HCT116 (cell line): ENCODE results near the gene SEC14L6. TPM values are rescaled to one million over a fixed set of nuclear protein-coding genes. Genes with fewer than 3 reads are reported as not detected.

ENCODE experiments used
- ATAC-seq: fragments of 200-7000 bp; cut with Tn5 transposase; 2 replicates; pipeline ENCODE4 v1.9.1; 2020; ENCODE audit warnings: mild to moderate bottlenecking, moderate library complexity
- BruUV-seq: library from RNA; stranded (reverse); fragments of 400-500 nt; replicated peaks from 2 replicates; lab custom pipeline; 2021; lab: Mats Ljungman, UMichigan
- CTCF ChIA-PET: fragments of 300-600 bp; sonication (Branson Sonifier 250); formaldehyde crosslinking; loops from one replicate; lab custom pipeline; 2021; ENCODE audit warnings: antibody characterized with exemption; lab: Charles Lee
- POLR2A ChIA-PET: fragments of 300-600, 350-600 bp; sonication (Branson Sonifier 250); formaldehyde crosslinking; loops from one replicate; lab custom pipeline; 2021; ENCODE audit warnings: antibody characterized with exemption; lab: Charles Lee
- RAD21 ChIA-PET, 2 experiments: fragments of 300-600 bp; sonication (Branson Sonifier 250); formaldehyde crosslinking; loops; one replicate each; lab custom pipeline; 2023; ENCODE audit warnings: low total read pairs in 2 of 2; ENCODE audit not compliant: uncharacterized antibody in 2 of 2, unreplicated experiment in 2 of 2, low non-redundant PET in 1 of 2; lab: Charles Lee
- DNase-seq: peaks from one replicate; pipeline ENCODE4 v3.0.0-alpha.2; 2010; ENCODE audit warnings: low read depth, low spot score
- H2AFZ ChIP-seq: fragments of 200-600 bp; shearing (Covaris generic), sonication (generic); 2 replicates; pipeline ENCODE4 v1.6.1; 2017; ENCODE audit warnings: low read depth, mixed run types, mixed read lengths, antibody characterized with exemption, low read length; ENCODE audit not compliant: poor library complexity, severe bottlenecking
- H3K27ac ChIP-seq: 2 replicates; pipeline ENCODE4 v1.5.1; 2012; ENCODE audit warnings: low read depth, low read length
- H3K27me3 ChIP-seq: fragments of 200-600 bp; sonication (generic); 2 replicates; pipeline ENCODE4 v1.6.1; 2016; ENCODE audit warnings: mixed run types, low read length, mixed read lengths; ENCODE audit not compliant: insufficient read depth
- H3K36me3 ChIP-seq, 2 experiments: fragments of 200-500 bp in 1 of 2; fragments of 200-600 bp in 1 of 2; sonication (Bioruptor generic) in 1 of 2; sonication (generic) in 1 of 2; 2 replicates each; pipeline versions ENCODE4 v1.5.1 to v1.6.1; 2014 to 2016; ENCODE audit warnings: low read length in 2 of 2, inconsistent platforms in 1 of 2, mixed read lengths in 1 of 2, mixed run types in 1 of 2; ENCODE audit not compliant: insufficient read depth in 2 of 2, control insufficient read depth in 1 of 2
- H3K4me1 ChIP-seq, 2 experiments: fragments of 200-600 bp in 1 of 2; sonication (generic) in 1 of 2; 2 replicates each; pipeline versions ENCODE4 v1.5.1 to v1.6.1; 2012 to 2017; ENCODE audit warnings: low read length in 2 of 2, inconsistent platforms in 1 of 2, mild to moderate bottlenecking in 1 of 2, mixed read lengths in 1 of 2, mixed run types in 1 of 2, moderate library complexity in 1 of 2; ENCODE audit not compliant: insufficient read depth in 2 of 2, control insufficient read depth in 1 of 2
- H3K4me2 ChIP-seq: fragments of 200-600 bp; sonication (generic); 2 replicates; pipeline ENCODE4 v1.6.1; 2017; ENCODE audit warnings: mixed run types, low read length, mixed read lengths
- H3K4me3 ChIP-seq, 2 experiments: fragments of 200-600 bp in 1 of 2; sonication (generic) in 1 of 2; replicated peaks in 1 of 2; 2 replicates each; pipeline ENCODE4 v1.5.1; 2011 to 2016; ENCODE audit warnings: low read length in 2 of 2, control low read depth in 1 of 2, low read depth in 1 of 2, mild to moderate bottlenecking in 1 of 2, mixed read lengths in 1 of 2, mixed run types in 1 of 2
- H3K79me2 ChIP-seq: fragments of 200-600 bp; sonication (generic); 2 replicates; pipeline ENCODE4 v1.6.1; 2017; ENCODE audit warnings: mild to moderate bottlenecking, mixed run types, low read length, moderate library complexity, mixed read lengths; ENCODE audit not compliant: insufficient read depth
- H3K9ac ChIP-seq: fragments of 200-600 bp; sonication (generic); 2 replicates; pipeline ENCODE4 v1.6.1; 2016; ENCODE audit warnings: low read length, mixed read lengths
- H3K9me2 ChIP-seq: fragments of 200-600 bp; sonication (generic), shearing (Covaris generic); 2 replicates; pipeline ENCODE4 v1.6.1; 2017; ENCODE audit warnings: mixed run types, mild to moderate bottlenecking, moderate library complexity; ENCODE audit not compliant: insufficient read depth
- H3K9me3 ChIP-seq, 2 experiments: fragments of 200-500 bp in 1 of 2; fragments of 200-600 bp in 1 of 2; sonication (Bioruptor generic) in 1 of 2; sonication (generic) in 1 of 2; 2 replicates each; pipeline ENCODE4 v1.6.1; 2014 to 2017; ENCODE audit warnings: low read length in 2 of 2, mixed read lengths in 2 of 2, inconsistent platforms in 1 of 2, low read depth in 1 of 2, mild to moderate bottlenecking in 1 of 2, mixed run types in 1 of 2, moderate library complexity in 1 of 2; ENCODE audit not compliant: control insufficient read depth in 1 of 2, insufficient read depth in 1 of 2
- H4K20me1 ChIP-seq: fragments of 200-600 bp; sonication (generic), shearing (Covaris generic); 2 replicates; pipeline ENCODE4 v1.6.1; 2017; ENCODE audit warnings: mixed run types, mild to moderate bottlenecking, moderate library complexity; ENCODE audit not compliant: insufficient read depth
- CEBPB ChIP-seq: IDR thresholded peaks from 2 replicates; pipeline ENCODE4 v1.6.1; 2012; ENCODE audit warnings: low read depth
- CTCF ChIP-seq, 3 experiments: fragments of 200-600 bp in 1 of 3; sonication (generic) in 1 of 3; IDR thresholded peaks in 2 of 3; conservative IDR thresholded peaks in 1 of 3; 2 replicates each; pipeline ENCODE4 v1.5.1; 2012 to 2017; ENCODE audit warnings: low read depth in 2 of 3, low read length in 2 of 3, antibody characterized with exemption in 1 of 3, borderline replicate concordance in 1 of 3, control low read depth in 1 of 3, mild to moderate bottlenecking in 1 of 3, mixed read lengths in 1 of 3, mixed run types in 1 of 3, moderate library complexity in 1 of 3; ENCODE audit not compliant: insufficient read depth in 1 of 3
- FOSL1 ChIP-seq: IDR thresholded peaks from 2 replicates; pipeline ENCODE4 v1.6.1; 2012; ENCODE audit warnings: low read depth
- SIN3A ChIP-seq: IDR thresholded peaks from 2 replicates; pipeline ENCODE4 v1.6.1; 2012; ENCODE audit warnings: low read depth
- SRF ChIP-seq: IDR thresholded peaks from 2 replicates; pipeline ENCODE4 v1.6.1; 2012; ENCODE audit warnings: low read depth
- YY1 ChIP-seq: IDR thresholded peaks from 2 replicates; pipeline ENCODE4 v1.6.1; 2011; ENCODE audit warnings: low read length, low read depth, moderate library complexity, mild to moderate bottlenecking; ENCODE audit not compliant: insufficient replicate concordance; ENCODE audit errors: extremely low read depth
- ZFX ChIP-seq: fragments of 450-650 bp; IDR thresholded peaks from 2 replicates; pipeline ENCODE4 v1.6.1; 2017
- intact Hi-C: fragments of 100-400 bp; cut with micrococcal nuclease; formaldehyde crosslinking; loops from 2 replicates; pipeline ENCODE4 v1.10.0; 2022
- total RNA-seq: library from RNA; stranded (reverse); gene quantifications from one replicate; pipeline ENCODE4 v1.2.1, GENCODE V29; 2021; ENCODE audit not compliant: unreplicated experiment
- TF ChIP-seq, protein P1 (sequence below): IDR thresholded peaks from 2 replicates; pipeline ENCODE4 v1.6.1; 2011; ENCODE audit warnings: mild to moderate bottlenecking, low read length, moderate library complexity; ENCODE audit not compliant: insufficient replicate concordance; ENCODE audit errors: extremely low read depth
- TF ChIP-seq, protein P2 (sequence below): IDR thresholded peaks from 2 replicates; pipeline ENCODE4 v1.6.1; 2012

Gene SEC14L6
- total RNA-seq, 1 experiment from 2014 or later: not detected

DNA sequence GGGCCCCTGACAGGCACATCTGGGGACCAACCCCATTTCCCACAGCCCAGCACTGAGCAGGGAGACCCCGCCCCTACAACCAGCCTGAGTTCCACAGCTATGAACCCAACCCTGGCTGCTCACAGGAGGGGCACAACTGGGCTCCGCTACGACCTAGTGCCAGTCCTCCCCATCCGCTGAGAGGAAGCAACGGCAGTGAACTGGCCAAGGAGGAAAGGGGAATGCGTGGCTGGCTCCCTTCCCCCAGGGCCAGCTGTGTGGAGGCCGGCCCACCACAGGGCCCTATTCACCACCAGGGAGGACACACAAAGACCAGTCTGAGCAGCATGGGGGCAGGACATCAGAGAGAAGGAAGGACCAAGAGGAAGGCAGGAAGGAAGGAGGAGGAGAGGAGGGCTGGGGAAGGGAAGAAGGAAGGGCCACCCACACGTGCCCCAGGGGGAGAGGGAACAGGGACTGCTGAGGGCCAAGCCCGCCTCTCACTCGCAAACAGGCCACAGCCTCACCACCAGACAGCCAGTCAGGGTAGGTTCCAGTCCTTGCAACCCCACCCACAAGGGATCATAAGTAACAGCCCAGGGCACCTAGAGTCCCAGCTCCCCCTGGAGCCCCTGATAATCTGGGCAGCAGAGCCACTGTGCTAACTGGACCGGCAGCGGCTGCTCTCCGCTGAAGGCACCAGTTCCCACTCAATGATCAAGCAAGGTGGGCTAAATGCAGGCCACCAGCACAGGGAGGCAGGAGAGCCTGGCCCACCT, 36.4 kb upstream of the SEC14L6 start (continued):
- TF ChIP-seq CTCF (IDR thresholded peaks at IDR 0.05 in 2 of 3, conservative IDR thresholded peaks at IDR 0.05 in 1 of 3; ENCODE audit: borderline replicate concordance in 1 of 3, insufficient read depth in 1 of 3, low read depth in 2 of 3, low read length in 2 of 3) (no peak), SRF (no peak), CEBPB (no peak), SIN3A (no peak), FOSL1 (no peak), ZFX (no peak)

DNA sequence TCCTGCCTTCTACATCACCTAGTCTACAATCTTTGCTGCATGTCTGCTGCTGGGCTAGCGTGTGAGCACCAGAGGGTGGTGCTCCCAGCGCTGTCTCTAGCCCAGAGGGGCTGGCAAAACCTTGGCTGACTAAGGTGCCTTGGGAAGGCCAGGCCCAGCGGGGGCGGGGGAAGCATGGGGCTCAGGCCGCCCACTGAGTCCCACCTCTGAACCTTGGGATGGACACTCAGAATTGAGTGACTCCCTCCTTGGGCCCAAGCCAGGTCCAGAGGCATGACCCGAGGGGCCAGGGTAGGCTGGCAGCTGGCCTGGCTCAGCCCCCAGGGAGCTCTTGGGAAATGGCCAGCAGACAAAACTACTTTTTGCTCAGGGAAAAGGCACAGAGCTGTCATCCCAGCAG, 35.5 kb upstream of the SEC14L6 start:
- Histone ChIP-seq H3K9me3 (no peaks in the 10 kb centered on the region), H3K9me2 (no peaks in the 10 kb centered on the region), H4K20me1 (no peaks in the 10 kb centered on the region), H3K9ac (no peak overlapping the region), H3K79me2 (peaks cover 41% of the 10 kb centered on the region; the same call in 1 of the 2 replicates), H3K36me3 (peaks cover 53 to 88% of the 10 kb centered on the region in 2 experiments), H3K4me1 (no peaks in the 10 kb centered on the region), H2AFZ (no peak overlapping the region), H3K4me2 (no peak overlapping the region), H3K4me3 (no peak overlapping the region), H3K27ac (no peak overlapping the region), H3K27me3 (no peaks in the 10 kb centered on the region)
- intact Hi-C loops: no loop called here
- CTCF ChIA-PET: no interaction called here
- ATAC-seq (no peak), DNase-seq (no peak)
- RAD21 ChIA-PET: no interaction called here
- POLR2A ChIA-PET: no interaction called here
- no TSS peak for BruUV-seq
- TF ChIP-seq, protein P1, sequence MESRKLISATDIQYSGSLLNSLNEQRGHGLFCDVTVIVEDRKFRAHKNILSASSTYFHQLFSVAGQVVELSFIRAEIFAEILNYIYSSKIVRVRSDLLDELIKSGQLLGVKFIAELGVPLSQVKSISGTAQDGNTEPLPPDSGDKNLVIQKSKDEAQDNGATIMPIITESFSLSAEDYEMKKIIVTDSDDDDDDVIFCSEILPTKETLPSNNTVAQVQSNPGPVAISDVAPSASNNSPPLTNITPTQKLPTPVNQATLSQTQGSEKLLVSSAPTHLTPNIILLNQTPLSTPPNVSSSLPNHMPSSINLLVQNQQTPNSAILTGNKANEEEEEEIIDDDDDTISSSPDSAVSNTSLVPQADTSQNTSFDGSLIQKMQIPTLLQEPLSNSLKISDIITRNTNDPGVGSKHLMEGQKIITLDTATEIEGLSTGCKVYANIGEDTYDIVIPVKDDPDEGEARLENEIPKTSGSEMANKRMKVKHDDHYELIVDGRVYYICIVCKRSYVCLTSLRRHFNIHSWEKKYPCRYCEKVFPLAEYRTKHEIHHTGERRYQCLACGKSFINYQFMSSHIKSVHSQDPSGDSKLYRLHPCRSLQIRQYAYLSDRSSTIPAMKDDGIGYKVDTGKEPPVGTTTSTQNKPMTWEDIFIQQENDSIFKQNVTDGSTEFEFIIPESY: no peak
- no peak for TF ChIP-seq YY1
- no peak for TF ChIP-seq FOSL1
- TF ChIP-seq, protein P2, sequence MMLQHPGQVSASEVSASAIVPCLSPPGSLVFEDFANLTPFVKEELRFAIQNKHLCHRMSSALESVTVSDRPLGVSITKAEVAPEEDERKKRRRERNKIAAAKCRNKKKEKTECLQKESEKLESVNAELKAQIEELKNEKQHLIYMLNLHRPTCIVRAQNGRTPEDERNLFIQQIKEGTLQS: no peak
- TF ChIP-seq SRF: no peak
- no peak for TF ChIP-seq CEBPB
